Measurements from ENCODE around the gene MAST4.
A peak's percentile ranks its signal among the peaks of the same experiment; 100 is the strongest.

MAST4 gene

DNA sequence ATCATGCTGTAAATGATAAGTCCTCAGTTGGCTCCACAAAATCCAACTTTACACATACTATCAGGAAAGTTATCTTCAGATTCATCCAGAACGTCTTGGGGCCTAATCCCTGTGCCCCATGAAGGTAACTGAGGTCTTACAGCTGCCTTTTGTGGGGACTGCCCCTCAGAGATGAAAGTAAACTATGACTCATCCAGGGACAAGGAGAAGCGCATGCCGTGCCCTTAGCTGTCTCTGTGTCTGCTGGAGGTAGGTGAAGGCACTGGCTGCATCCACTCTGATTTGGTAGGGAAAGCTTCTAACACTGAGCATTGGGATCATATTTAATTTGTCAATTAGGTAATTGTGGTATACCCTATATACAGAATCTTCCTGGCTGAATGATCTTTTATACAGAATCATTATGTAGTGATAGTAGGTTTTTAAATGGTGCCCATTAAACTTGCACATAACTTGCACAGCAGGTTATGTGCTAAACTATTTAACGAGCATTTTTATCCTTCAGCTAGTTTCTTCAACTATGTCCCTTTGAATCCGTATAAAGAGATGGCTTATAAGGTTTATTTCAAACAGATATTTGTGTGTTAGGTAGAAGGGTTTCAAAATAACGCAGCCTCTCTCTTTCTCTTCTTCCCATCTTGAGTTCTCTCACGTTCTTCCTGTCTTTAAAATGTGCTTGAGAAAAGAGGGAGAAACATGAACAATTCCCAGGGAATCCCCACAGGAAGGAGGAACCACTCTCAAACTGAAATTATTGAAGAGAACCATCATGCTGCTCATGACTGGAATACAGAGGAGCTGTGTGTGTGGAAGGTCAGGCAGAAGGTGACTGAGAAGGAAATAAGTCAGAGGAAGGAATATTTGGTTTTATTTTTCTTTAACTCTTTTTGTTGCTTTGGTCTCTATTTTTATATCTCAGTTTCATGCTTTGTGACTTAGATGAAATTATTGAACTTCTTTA, 349.5 kb downstream of the MAST4 start:
- DNase-seq (ENCODE audit: insufficient read length, low spot score), result peak; percentile 2
- no peak for FAIRE-seq

DNA sequence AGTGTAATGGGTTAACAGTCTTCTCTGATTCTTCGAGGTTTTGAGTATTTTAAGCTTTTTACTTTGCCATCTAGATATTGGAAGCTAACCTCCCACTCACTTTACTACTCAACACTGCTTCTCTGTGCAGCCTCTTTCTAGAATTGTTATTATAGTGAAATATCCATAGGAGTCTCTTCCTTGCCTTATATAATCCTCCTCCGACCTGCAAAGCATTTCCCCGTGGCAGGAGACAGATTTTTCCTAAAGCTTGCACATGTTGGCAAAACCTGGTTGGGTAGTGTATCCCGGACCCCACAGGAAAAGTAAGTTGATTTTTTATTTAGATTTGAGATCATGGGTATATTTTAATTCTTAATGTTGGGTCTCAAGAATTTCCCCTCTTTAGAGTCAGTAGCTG, 351.3 kb downstream of the MAST4 start:
- DNase-seq (ENCODE audit: insufficient read length, low spot score) (no peak), FAIRE-seq (no peak)

DNA sequence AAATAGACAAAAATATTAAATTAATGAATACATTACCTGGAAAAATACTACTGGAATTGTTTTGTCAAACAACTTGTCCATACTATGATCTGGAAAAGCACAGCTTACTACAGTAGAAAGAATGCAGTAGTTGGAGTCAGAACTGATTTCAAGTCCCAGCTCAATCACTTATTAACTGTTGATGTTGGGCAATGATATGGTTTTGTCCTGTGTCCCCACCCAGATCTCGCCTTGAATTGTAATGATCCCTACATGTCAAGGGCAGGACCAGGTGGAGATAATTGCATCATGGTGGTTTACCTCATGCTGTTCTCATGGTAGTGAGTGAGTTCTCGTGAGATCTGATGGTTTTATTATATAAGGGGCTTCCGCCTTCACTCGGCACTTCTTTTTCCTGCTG, 352.9 kb downstream of the MAST4 start:
- DNase-seq (ENCODE audit: insufficient read length, low spot score) (no peak), FAIRE-seq (no peak)

DNA sequence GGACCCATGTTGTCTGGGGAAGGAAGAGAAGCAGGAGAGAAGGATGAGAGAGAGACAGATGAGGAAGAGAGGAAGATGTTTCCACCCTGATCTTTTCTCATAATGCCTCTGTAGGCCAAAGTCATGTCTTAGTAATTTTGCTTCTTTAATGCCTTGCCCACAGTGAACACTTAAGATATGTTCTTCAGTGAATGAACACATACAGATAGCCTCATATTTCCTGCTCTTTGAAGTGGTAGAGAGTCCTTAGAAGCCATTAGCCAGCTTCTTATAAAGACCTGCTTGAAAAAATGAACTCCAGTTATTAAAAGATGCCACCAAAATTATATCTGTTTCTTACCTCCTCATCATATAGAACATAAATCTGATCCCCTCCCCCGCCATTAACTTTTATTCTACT, 356.0 kb downstream of the MAST4 start:
- FAIRE-seq (no peak), DNase-seq (ENCODE audit: insufficient read length, low spot score) (no peak)

DNA sequence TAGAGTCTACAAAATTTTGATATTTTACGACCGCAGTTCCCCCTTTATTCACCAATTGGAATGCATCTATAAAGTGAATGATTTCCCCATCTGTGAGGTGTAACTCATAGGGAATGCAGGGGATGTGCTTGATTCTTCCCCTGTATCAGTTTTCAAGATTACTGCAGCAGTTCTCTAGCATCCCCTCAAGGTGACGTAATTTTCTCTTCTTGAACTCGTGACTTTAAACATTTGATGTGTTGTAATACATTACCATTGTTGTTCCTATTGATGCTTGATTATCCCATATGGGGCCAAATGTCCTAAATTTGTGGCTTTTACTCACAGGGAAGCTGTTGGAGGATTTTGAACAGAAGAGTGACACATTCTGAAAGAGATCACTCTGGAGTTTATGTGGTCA, 360.2 kb downstream of the MAST4 start:
- no peak for FAIRE-seq
- no peak for DNase-seq (ENCODE audit: insufficient read length, low spot score)

DNA sequence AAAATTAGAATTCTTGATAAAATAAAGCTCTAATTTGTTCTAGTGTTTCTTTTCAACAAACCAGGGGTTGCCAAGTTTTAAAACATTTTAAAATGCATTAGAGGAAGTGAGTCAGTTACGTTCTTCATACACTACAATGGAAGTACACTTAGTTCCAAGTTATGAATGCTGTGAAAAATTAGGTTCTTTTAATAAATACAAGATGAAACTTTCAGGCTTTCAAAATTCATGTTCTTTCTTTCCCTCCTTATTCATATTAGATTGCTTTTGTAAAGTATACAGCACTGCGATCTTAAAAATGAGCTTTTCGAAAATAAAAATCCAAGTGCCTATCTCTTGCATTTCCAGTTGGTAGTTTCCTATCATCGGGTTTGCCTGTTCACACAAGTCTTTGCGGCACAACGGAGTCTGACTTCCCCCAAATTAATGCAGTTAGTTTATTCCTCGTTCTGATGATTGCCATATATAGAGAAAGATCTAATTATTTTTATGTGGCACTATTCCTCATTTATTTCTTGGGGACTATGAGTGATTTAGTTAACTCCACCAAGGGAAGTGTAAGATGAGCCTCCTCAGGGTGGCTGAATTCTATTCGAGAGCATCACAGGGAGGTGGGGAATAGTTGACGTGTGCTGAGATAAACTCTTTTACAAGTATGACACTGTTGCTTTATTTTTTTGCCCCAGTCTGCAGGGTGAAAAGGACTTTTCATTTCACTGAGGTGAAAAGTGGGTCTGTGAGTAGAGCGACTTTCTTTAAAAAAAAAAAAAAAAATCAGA, 362.2 kb downstream of the MAST4 start:
- FAIRE-seq (no peak), DNase-seq (ENCODE audit: insufficient read length, low spot score) (no peak)

DNA sequence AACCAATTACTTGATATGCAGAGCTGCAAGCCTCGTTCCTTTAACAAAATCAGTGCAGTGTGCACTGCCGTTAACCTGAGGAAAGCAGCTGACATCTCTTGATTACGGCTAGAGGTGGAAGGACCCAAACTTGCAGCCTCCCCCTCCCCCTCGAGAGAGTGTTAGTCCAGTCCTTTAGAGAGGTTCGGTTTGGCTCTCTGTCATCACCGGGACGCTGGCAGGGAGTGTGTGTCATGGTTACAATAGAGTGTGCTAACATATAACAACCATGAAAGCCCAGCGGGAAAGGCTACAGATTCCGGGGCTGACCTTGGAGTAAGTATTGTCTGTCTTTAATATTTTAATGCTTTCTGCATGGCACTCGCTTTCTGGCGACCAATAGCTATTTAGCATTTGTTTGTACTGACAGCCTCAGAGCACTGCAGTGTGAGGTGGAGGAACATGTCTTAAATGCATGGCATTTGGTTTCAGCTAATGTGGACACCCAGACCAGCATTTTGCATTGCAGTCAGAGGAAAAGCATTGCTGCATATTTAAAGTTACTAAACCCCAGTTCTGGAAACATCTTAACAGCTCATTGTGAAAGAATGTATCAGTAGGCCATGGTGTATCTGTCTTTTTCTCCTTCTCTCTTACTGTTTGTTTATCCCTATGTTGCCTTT, 362.9 kb downstream of the MAST4 start:
- no peak for FAIRE-seq

DNA sequence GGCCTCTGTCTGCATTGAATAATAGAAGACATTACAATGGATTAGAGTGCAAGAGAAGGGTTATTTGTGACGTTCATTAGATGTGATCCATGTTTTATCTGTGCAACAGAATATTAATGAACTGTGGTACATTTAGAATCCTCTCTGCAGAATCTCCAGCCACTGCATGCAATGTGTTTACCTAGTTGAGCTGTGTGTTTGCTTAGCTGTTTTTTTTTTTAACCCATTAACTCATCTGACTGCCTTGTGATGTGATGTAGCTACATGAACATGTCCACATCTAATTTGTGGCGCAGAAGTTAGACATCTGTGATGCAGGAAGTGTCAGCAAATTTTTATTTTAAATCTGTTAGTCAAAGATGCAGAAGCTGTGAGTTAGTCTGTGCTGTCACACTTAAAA, 363.5 kb downstream of the MAST4 start:
- FAIRE-seq (no peak), DNase-seq (ENCODE audit: insufficient read length, low spot score) (no peak)

More for the DNA sequence above, 362.9 kb downstream of the MAST4 start:
- DNase-seq (ENCODE audit: insufficient read length, low spot score), result no peak

DNA sequence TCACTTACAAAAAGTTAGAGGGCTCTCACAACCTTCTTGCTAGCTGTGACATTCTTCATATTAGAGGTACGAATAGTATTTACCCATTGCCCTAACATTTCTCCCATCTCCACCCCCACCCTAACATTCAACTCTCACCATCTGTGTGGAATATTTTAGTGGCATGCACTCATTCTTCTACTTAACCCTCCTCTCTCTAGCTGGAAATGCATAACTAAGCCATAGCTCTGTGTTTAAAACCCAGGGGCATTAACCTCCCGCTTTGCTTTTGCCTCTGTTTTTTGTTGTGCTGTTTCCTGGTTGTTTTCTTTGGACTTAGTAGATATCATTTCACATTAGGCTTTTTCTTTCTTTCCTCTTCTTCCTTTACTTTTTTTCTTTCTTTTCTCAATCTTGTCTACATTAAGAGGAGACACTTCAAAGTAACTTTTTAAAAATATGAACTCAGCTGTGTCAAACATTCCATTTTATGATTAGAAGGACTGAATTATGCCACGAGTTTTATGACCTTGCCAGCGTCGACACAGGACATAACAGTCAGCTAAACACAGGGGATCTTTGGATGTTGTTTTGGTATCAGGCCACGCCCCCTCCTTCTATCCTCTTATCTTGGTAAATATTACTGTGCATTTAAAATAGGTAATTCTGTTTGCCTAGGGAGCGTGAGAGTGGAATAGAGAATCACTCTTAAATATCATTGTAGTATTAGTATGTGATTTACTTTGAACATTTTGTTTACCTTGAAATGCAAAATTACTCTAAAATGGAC, 364.4 kb downstream of the MAST4 start:
- no peak for DNase-seq (ENCODE audit: insufficient read length, low spot score)
- FAIRE-seq, result no peak

DNA sequence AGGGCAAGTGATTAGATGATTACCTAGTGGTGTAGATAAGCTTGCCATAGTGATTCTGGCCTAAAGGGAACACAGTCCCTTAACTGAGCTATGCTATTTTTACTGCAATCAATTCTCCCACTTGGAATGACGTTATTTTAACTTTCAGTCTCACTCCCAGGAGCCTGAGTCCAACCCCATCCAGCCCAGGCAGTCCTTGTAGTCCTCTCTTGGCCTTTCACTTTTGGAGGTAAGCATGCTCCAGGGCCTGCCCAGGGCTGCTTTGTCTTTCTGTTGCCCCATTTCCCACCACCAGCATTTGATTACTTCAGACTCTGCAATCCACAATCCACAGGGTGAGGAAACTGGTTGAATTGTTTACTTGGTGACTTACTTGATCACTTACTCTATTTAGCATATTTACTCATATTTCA, 367.4 kb downstream of the MAST4 start:
- FAIRE-seq (no peak), DNase-seq (ENCODE audit: insufficient read length, low spot score) (no peak)

DNA sequence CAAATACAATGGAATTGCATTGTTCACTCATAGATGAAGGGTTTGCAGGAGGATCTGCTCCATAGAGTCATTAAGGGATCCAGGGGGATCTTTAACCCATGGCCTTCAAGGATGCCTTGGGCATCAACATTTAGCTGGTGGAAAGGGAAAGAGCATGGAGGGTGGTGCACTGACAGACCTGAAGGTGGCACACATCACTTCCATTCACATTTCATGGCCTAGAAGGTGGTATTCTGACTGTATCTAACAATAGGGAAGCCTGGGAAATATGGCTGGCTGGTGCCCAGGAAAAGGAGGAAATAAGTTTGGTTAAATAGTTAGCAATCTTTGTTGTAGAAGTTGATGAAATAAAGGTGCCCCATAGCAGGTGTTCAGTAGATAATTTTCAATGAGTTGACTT, 370.2 kb downstream of the MAST4 start:
- DNase-seq (ENCODE audit: insufficient read length, low spot score) (no peak), FAIRE-seq (no peak)

DNA sequence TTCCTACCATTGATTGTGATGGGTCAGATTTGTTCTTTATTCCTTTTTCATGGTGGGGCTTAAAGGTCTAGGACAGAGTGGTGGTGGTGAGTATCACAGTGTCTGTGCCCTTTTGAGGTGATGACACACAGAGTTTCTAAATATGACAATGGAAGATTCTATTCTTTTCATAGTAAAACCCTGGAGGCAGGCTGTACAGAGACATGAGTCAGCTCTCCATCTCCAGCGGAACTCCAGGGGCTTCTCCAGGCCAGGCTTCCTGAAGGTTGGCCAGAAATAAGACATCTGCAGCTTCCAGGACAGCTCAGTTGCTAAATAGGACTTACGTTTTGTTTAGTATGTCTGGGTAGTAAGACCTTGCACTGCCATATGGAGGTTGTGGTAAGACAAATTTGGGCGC, 370.9 kb downstream of the MAST4 start:
- DNase-seq (ENCODE audit: insufficient read length, low spot score) (no peak), FAIRE-seq (no peak)

DNA sequence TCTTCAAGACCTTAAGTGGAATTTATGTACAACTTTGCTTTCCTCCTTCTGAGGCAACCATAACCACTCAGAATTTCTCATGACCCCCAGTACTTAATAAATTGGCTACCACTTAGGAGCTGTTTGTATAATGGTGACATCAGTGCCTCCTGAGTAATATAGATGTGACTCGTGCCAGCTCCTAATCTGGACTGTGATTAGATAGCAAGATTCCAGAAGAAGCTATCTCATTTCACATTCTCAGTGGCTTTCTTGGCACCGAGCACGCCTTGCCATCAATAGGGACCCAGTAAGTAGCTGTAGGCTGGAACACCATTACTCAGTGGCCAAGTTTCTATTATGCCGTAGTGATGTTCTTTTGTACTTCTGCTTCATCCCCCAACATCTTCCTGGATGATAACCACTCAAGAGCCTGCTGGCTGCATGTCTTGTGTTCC, 371.7 kb downstream of the MAST4 start:
- DNase-seq (ENCODE audit: insufficient read length, low spot score) (no peak), FAIRE-seq (no peak)

DNA sequence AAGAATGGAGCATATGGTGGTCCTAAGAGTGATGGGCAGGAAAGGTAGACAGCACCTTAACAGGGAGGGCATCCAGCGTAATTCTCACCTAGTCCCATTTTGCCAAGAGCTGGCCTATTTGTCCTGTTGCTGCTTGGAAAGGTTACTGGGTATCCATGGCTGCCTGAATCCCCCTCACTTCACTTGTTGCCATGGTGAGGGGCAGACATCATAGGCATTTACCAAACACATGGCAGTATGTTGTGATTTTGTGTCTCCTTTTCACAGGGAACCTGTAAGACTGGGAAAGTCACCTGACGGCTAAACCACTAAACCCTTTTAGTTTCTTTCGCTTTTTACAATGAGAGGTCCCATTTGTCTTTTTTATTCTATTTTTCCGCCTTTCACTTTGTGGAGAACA, 373.3 kb downstream of the MAST4 start:
- no peak for DNase-seq (ENCODE audit: insufficient read length, low spot score)
- FAIRE-seq, result no peak

DNA sequence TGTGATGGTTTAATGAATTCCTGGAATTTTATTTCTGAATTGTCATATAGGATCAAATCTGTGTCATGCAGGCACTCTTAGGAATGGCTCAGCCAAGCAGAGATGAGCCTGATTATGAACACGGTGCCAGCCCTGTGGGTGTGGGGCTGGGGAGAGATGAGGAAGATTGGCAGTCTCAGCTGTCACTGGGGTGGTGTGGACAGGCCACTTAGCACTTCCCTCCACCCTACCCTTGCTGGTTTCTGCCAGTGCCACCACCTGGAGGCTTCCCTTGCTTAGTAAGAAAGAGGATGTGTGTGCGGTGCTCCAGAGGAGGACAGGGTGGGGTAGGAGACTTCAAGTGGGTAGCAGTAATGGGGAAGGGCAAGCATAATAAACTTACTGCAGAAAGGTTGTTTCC, 373.8 kb downstream of the MAST4 start:
- DNase-seq (ENCODE audit: insufficient read length, low spot score) (no peak), FAIRE-seq (no peak)

DNA sequence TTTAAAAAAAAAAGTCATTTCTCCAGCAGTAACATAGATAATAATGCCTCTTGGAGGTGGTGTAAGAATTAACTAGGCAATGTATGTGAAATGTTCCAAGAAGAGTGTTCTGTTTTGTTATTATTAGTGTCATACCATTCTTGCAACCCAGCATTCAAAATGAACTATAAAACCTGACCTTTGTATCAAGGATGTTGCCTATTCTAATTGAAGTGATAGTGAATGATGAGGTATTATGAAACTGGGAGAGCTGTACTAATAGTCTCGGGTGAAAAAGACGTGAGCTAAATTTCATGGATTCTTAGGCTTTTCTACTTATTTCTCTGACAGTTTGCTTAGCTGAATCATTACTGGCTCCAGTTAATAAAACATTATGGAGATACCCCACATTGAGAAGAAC, 375.8 kb downstream of the MAST4 start:
- DNase-seq (ENCODE audit: insufficient read length, low spot score), result no peak
- FAIRE-seq, result no peak

DNA sequence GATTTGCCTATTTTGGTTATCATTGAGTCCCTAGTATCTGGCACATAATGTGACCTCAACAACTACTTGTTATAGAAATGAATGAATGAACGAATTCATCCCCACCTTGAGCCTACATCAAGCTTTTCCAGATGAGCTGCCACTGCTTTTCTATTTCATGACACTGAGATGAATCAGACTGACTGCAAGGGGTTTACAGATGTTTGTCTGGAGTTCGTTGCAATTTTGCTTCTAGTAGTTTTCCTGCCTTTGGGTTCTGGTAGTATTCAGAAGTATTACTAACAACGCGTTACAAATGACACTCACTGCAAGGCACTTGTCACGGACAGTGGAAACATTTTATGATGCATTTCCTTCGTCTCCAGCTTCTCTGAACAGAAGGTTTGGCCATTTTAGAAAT, 378.1 kb downstream of the MAST4 start:
- FAIRE-seq, result no peak
- DNase-seq (ENCODE audit: insufficient read length, low spot score), result no peak

DNA sequence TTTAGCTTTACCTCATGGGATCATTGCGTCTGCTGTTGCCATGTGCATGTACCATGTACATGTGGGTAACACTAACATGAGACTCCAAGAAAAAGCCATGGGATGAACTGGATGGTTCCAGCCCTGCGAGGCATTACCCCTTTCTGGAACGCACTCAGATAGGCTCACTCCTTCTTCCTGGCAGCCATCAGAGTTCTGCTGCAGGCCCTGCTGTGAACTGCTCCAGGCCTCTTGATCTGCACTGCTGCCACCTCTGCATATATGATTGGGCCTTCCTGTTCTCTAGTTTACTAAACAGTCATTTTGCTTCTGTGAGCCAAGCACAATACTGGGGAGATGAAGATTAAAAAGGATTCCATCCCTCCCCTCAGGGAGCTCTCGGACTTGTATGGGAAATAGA, 379.9 kb downstream of the MAST4 start:
- FAIRE-seq (no peak), DNase-seq (ENCODE audit: insufficient read length, low spot score) (no peak)

DNA sequence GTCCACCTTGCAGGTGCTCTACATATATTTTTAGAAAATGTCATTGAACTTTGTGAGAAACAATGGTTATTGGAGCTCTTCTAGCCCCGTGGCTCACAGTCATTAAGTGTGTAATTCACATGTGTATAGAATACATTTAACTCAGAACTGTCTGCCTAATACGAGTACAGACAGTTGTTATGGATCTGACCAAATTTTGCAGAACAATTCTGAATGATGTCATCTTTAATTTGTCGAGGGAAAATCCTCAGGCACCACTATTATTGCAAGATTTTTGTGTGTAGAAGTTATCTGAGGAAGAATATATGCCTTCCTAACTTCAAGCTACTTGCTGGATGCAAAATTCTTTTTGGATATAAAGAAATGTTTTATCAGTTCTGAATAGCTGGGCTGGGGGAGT, 383.5 kb downstream of the MAST4 start:
- FAIRE-seq (no peak), DNase-seq (ENCODE audit: insufficient read length, low spot score) (no peak)

DNA sequence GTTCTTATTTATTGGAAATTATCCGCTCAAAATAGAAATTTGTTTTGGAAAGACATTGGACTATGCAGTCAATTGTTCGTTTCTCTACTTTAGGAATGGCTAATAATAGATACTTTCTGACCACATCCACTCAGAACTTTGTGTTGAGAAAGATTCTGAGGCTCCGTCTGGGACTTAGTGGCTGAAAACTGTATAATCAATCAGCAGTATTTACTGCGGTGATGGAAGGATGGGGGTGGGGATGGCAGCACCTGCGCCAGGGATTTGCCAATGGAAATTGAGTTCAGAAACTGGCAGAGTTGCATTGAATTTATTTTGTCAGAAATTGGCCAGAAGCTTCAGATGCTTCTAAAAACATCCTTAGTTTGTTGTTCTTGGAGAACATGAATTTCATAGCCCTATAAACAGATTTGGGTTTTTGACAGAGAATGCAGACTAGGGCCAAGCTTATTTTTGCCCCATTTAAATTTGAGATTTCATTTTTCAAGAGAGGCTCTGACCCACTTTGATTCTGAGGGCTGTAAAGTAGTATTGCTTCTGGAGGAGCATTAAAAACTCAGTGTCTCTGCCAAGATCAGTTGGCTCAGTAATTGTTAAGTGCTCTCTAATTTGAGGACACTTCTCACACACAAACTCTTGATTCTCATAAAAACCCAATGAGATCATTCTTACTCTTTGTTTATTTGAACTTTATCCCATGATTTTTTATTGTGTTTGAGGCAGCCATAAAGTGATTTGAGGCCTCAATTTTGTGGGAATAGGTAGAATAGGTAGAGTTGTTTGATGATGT, 385.3 kb downstream of the MAST4 start:
- no peak for FAIRE-seq

More for the DNA sequence above, 385.3 kb downstream of the MAST4 start:
- DNase-seq (ENCODE audit: insufficient read length, low spot score), result no peak

Measured in GM19239 (cell line).